GM12801 (cell line): ENCODE results near the gene DLAT.

Source experiments
- TF ChIP-seq, protein P1 (sequence below): IDR thresholded peaks from one replicate; pipeline ENCODE4 v1.5.1; 2011; ENCODE audit warnings: control low read depth; ENCODE audit not compliant: insufficient read length; ENCODE audit errors: extremely low read depth

Gene DLAT

DNA sequence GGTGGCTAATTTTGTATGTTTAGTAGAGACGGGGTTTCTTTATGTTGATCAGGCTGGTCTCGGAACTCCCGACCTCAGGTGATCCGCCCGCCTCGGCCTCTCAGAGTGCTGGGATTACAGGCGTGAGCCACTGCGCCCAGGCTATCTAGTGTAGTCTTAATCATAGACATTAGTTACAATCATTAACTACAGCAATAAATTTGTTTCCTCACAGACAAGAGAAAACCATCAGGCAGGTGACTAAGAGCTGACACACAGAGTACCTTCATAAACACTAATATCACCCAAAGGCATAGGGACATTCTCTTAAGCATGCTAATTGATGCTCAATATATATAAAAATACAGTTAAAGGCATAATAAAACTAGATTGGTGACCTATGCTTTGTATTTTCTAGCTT, 80.9 kb downstream of the DLAT start:
- TF ChIP-seq, protein P1, sequence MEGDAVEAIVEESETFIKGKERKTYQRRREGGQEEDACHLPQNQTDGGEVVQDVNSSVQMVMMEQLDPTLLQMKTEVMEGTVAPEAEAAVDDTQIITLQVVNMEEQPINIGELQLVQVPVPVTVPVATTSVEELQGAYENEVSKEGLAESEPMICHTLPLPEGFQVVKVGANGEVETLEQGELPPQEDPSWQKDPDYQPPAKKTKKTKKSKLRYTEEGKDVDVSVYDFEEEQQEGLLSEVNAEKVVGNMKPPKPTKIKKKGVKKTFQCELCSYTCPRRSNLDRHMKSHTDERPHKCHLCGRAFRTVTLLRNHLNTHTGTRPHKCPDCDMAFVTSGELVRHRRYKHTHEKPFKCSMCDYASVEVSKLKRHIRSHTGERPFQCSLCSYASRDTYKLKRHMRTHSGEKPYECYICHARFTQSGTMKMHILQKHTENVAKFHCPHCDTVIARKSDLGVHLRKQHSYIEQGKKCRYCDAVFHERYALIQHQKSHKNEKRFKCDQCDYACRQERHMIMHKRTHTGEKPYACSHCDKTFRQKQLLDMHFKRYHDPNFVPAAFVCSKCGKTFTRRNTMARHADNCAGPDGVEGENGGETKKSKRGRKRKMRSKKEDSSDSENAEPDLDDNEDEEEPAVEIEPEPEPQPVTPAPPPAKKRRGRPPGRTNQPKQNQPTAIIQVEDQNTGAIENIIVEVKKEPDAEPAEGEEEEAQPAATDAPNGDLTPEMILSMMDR, result no peak
